B cell (primary cell): ENCODE data around the gene TRNAU1AP.

Experiments
- EZH2 ChIP-seq: IDR thresholded peaks from 2 replicates; pipeline ENCODE4 v1.6.1; 2012; ENCODE audit warnings: borderline replicate concordance, low read depth, mild to moderate bottlenecking, moderate library complexity, low read length; ENCODE audit not compliant: insufficient read depth, poor library complexity, severe bottlenecking
- TF ChIP-seq, protein P1 (sequence below): fragments of 200-600 bp; IDR thresholded peaks from one replicate; pipeline ENCODE4 v1.8.0; 2022; ENCODE audit warnings: antibody characterized with exemption, mild to moderate bottlenecking

DNA sequence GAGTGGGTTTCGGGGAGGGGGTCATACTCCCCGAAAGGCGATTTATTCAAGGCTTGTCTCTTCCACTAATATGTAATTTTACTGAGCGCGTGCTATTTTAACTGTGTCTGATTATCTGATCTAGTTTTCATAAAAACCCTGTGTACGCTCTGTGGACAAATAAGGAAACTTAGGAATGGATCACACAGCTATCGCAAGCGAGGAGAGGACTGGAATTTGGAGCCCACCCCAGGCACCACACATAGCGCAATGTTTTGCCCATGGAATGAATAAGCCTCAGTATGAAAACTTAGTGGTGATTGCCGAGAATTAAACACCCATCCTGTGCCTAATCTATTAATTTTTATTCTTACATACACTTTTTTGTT is 29.3 kb downstream of the TRNAU1AP start:
- TF ChIP-seq, protein P1, sequence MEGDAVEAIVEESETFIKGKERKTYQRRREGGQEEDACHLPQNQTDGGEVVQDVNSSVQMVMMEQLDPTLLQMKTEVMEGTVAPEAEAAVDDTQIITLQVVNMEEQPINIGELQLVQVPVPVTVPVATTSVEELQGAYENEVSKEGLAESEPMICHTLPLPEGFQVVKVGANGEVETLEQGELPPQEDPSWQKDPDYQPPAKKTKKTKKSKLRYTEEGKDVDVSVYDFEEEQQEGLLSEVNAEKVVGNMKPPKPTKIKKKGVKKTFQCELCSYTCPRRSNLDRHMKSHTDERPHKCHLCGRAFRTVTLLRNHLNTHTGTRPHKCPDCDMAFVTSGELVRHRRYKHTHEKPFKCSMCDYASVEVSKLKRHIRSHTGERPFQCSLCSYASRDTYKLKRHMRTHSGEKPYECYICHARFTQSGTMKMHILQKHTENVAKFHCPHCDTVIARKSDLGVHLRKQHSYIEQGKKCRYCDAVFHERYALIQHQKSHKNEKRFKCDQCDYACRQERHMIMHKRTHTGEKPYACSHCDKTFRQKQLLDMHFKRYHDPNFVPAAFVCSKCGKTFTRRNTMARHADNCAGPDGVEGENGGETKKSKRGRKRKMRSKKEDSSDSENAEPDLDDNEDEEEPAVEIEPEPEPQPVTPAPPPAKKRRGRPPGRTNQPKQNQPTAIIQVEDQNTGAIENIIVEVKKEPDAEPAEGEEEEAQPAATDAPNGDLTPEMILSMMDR, result no peak
- TF ChIP-seq EZH2, result no peak
